Upper lobe of right lung (tissue), 1 donor: ENCODE measurements around the gene MAML2. TPM values are rescaled to one million over a fixed set of nuclear protein-coding genes. Genes with fewer than 3 reads are reported as not detected.

Experiments used
- ATAC-seq: fragments of 200-7000 bp; cut with Tn5 transposase; one replicate; pipeline ENCODE4 v1.9.1; 2020; ENCODE audit warnings: mild to moderate bottlenecking, moderate library complexity
- DNase-seq: peaks from one replicate; pipeline ENCODE4 v3.0.0-alpha.2; 2020
- H3K27ac ChIP-seq: fragments of 200-600 bp; one replicate; pipeline ENCODE4 v1.8.0; 2022
- H3K27me3 ChIP-seq: fragments of 200-600 bp; one replicate; pipeline ENCODE4 v1.8.0; 2022; ENCODE audit warnings: mild to moderate bottlenecking
- H3K36me3 ChIP-seq: fragments of 200-600 bp; one replicate; pipeline ENCODE4 v1.8.0; 2022
- H3K4me1 ChIP-seq: fragments of 200-600 bp; one replicate; pipeline ENCODE4 v1.8.0; 2022
- H3K4me3 ChIP-seq: fragments of 200-600 bp; one replicate; pipeline ENCODE4 v1.8.0; 2022; ENCODE audit warnings: mild to moderate bottlenecking
- H3K9me3 ChIP-seq: fragments of 200-600 bp; one replicate; pipeline ENCODE4 v1.8.0; 2022
- CTCF ChIP-seq: fragments of 200-600 bp; IDR thresholded peaks from one replicate; pipeline ENCODE4 v1.8.0; 2022; ENCODE audit warnings: antibody characterized with exemption
- intact Hi-C: fragments of 100-400 bp; cut with DNase I; formaldehyde crosslinking; loops from one replicate; pipeline ENCODE4 v1.11.0; 2022
- total RNA-seq: library from RNA; stranded (reverse); fragmentation: NEBNext Ultra II Directional; extraction: Animal tissue kit (Norgen Biotek cat#: 25700); gene quantifications from one replicate; pipeline ENCODE4 v1.2.1, GENCODE V29; 2021
- donor health status: DM: no; HTN: yes; CAD: no; lungs with severe emphysema.

MAML2 gene
- total RNA-seq, 1 donor from 2014 or later, result 27.5 TPM

- peak; percentile 22 for ATAC-seq
- DNase-seq, result no peak
- no peak overlapping the region for H3K27ac ChIP-seq
- intact Hi-C loops, result no loop called here
- H3K4me1 ChIP-seq, result no peaks in the 10 kb centered on the region
- H3K36me3 ChIP-seq, result no peaks in the 10 kb centered on the region
- no peaks in the 10 kb centered on the region for H3K9me3 ChIP-seq
- no peaks in the 10 kb centered on the region for H3K27me3 ChIP-seq
- TF ChIP-seq CTCF, result no peak
- no peak overlapping the region for H3K4me3 ChIP-seq
Observed at GRCh38 chr11:96023275-96023674, 319.7 kb downstream of the MAML2 start.

GRCh38 chr11:96021901-96022650 lies 320.9 kb downstream of the MAML2 start:
- ATAC-seq, result no peak

GRCh38 chr11:96019810-96020747 lies 322.9 kb downstream of the MAML2 start:
- Histone ChIP-seq H3K4me1 (no peaks in the 10 kb centered on the region), H3K27ac (no peak overlapping the region), H3K36me3 (no peaks in the 10 kb centered on the region), H3K9me3 (no peaks in the 10 kb centered on the region), H3K4me3 (no peak overlapping the region), H3K27me3 (no peaks in the 10 kb centered on the region)
- TF ChIP-seq CTCF, result no peak
- DNase-seq (no peak), ATAC-seq (no peak)
- intact Hi-C loops, result no loop called here

More at GRCh38 chr11:96021901-96022650, 320.9 kb downstream of the MAML2 start:
- no peaks in the 10 kb centered on the region for H3K27me3 ChIP-seq
- no peak overlapping the region for H3K27ac ChIP-seq
- H3K9me3 ChIP-seq, result no peaks in the 10 kb centered on the region
- intact Hi-C loops, result no loop called here
- no peak for TF ChIP-seq CTCF
- H3K4me1 ChIP-seq, result no peaks in the 10 kb centered on the region
- H3K4me3 ChIP-seq, result no peak overlapping the region
- H3K36me3 ChIP-seq, result no peaks in the 10 kb centered on the region
- no peak for DNase-seq

GRCh38 chr11:96019281-96019680 lies 323.7 kb downstream of the MAML2 start:
- Histone ChIP-seq H3K27ac (no peak overlapping the region), H3K27me3 (no peaks in the 10 kb centered on the region), H3K4me3 (no peak overlapping the region), H3K36me3 (no peaks in the 10 kb centered on the region), H3K4me1 (no peaks in the 10 kb centered on the region), H3K9me3 (no peaks in the 10 kb centered on the region)
- DNase-seq (no peak), ATAC-seq (no peak)
- intact Hi-C loops, result no loop called here
- TF ChIP-seq CTCF, result no peak

GRCh38 chr11:96017856-96018255 lies 325.1 kb downstream of the MAML2 start:
- intact Hi-C loops, result no loop called here
- no peaks in the 10 kb centered on the region for H3K9me3 ChIP-seq
- H3K4me3 ChIP-seq, result no peak overlapping the region
- no peak overlapping the region for H3K27ac ChIP-seq
- TF ChIP-seq CTCF, result no peak
- no peak for DNase-seq
- no peaks in the 10 kb centered on the region for H3K4me1 ChIP-seq
- no peaks in the 10 kb centered on the region for H3K27me3 ChIP-seq
- no peaks in the 10 kb centered on the region for H3K36me3 ChIP-seq
- no peak for ATAC-seq
